HG02943 (cell line): ENCODE data around the gene PLA2G4B.

ENCODE experiments used
- ATAC-seq: cut with Tn5 transposase; IDR thresholded peaks from one replicate; pipeline ENCODE4 v1.9.1; 2021; ENCODE audit warnings: mild to moderate bottlenecking, low read depth, moderate library complexity; ENCODE audit not compliant: unreplicated experiment

The PLA2G4B gene

DNA sequence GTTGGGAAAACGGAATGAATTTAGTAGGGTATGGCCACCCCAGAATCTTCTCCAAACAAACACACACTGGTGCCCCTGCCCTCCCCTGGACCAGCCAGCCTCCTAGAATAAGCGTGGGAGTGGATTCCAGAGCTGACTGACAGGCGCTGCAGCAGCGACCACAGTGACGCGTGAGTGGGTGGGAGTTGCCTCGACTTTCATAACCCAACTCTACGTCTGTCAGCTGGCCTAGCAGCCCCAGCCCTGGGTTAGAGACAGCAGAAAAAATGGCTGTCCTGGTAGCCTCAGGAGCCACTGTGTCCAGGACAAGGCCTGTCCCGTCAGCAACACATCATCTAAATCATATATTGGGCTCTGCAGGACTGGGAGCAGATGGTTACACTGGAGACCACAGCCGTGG lies 10.0 kb downstream of the PLA2G4B start:
- no peak for ATAC-seq

DNA sequence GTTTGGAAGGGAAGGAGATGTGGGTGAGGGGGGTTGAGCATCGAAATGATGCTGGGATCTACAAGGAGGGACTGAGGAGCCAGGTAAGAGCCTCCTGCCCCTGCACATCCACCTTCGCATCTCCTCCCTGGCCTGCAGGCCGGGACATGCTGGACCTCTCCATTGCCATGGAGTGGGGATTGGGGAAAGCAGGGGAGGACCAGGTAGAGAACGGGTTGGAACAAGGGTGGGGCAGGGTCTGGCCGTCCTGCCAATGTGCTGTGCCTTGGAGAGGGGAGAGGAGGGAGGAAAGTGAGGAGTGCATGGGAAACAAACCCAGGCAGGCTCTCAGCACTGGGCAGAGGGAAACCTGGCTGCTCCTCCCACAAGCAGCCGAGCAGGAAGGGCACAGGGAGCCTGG lies 10.6 kb downstream of the PLA2G4B start:
- ATAC-seq, result no peak

DNA sequence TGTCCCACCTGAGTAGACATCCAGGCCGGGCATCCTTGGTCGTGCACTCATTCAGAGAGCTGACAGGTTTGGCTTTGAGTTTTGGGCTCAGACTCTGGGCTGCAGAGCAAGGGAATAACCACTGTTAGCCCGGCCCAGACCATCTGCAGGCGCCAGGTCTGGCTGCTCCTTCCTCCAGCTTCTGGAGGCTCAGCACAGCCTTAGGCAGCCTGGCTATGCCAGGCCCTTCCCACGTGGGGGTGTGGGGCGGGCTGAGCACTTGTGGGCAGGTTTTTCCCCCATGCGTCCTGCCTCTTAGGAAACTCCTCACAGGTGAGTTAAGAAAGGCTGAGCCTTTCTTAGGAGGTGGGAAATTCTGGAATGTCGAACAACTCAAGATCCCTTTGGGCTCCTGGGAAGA lies 11.2 kb downstream of the PLA2G4B start:
- no peak for ATAC-seq

DNA sequence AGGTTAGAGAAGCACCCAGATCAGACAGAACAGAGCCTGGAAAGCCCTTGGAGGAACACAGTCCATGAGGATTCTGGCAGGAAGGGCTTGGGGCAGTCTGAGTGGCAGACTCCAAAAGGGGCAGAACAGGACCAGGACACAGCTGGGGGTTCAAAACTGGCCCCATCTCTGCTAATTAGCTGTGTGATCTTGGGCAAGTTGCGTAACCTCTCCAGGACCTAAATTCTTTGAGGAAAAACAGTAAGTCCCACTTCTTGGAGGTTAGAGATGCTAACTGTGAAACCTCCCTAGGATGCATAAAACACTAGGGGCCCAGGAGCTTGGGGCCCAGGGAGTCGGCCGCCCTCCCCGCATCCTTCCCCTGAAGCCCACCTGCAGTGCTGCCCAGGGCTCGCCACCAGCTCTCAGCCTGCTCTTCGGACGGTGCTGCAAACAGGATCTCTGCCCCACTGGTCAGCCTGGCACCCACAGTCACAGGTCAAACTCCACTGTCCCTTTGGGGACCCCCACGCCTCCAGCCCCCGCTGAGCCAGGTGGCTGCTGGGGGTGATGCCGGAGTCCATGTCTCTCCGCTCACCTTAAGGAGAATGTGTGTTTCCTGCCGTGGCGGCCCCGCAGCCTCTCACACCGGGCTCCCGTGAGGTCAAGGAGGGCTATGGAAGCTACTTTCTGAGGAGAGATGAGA lies 12.0 kb downstream of the PLA2G4B start:
- ATAC-seq, result no peak

DNA sequence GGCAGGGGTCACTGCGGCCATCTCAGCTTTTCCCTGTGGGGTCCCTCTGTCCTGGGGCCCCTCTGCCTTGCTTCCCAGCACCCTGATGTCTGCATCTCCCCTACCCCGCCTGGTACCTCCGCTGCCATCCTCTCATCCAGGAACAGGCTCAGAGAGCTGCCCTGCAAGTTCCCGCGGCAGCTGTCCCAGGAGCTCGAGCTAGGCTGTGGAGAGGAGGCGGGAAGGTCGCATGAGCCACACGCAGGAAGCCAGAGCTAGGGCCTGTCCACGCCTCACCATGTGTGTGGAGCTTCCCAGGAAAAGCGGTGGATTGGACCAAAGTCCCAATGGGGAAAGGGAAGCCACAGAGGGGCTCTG lies 12.5 kb downstream of the PLA2G4B start:
- ATAC-seq, result no peak

DNA sequence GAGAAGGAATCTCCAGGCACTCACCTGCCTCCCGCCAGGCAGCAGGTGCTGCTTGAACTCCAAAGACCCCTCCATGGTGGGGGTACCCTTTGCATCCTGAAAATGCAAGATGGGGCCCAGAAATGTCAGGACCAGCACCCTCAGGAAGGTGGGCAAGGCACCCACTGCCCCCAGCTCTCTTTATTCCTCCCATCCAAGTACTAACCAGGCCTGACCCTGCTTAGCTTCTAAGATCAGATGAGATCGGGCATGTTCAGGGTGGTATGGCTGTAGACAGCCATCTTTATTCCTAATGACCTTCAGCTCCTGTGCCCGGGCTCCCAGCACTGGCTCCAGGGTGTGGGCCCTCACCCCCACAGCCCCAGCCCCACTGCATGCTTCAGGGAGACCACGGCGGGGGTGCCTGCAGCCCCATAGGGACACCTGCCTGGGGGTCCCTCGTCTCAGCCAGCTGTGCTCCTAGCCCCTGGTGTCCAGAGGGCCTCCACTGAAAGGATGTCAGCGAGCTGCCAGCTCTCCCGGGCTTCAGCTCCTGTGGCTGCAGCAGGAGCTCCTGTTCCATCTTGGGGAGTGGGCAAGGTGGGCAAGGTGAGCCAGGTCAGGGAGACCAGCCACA lies 13.2 kb downstream of the PLA2G4B start:
- no peak for ATAC-seq

DNA sequence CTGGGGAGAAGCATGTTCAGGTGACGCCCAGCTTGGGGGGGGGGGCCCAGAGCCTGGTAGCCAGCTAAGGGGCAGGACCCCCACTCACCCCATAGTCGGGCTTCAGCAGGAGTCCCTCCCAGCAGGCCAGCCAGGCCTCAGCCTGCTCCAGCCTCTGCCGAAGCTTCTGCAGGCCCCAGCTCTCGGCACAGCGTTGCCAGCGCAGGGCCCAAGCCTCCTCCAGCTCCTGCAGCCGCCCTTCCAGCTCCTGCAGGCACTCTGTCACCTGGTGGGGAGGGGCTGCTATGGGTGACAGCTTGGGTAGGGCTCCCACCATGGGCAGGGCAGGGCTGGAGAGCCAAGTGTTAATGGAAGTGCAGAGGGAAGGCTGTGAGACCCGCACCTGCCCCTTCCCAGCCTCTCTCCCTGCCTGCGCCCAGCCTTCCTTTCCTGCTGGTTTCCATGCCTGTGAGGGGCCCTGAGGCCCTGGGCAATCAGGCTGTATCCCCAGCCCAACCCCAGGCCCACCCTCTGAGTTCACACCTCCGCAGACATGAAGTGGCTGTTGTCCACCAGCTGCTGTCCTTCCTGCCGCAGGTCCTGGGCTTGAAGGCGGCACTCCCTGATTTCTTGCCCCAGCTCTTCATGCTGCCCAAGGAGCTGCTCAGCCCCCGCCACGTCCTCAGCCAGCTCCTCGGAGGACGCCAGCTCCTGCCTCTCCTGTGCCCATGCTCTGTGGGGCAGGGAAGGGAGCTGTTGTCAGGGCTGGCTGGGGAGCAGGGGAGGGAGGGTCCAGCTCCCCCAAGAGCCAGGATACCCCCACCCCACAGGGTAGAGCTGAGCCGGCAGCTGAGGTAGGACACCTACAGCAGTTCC lies 14.3 kb downstream of the PLA2G4B start:
- no peak for ATAC-seq

DNA sequence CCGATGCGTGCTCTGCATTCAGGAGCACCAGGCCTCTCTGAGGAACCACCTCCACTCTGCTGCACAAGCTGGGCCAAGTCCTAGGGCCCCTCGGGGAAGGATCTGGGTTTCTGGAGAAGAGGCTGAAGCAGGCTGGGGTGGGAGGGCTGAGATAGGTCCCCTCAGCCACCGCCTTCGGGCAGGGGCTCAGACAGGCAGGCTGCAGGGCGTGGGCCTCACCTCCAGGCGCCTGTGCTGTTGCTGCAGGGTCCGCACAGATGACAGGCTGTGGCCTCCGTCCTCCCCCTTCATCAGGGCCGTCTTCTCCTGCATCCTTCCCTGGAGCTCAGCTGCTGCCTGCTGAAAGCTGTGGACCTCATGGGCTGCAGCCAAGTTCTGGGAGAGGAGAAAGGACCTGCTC lies 15.2 kb downstream of the PLA2G4B start:
- ATAC-seq, result no peak

DNA sequence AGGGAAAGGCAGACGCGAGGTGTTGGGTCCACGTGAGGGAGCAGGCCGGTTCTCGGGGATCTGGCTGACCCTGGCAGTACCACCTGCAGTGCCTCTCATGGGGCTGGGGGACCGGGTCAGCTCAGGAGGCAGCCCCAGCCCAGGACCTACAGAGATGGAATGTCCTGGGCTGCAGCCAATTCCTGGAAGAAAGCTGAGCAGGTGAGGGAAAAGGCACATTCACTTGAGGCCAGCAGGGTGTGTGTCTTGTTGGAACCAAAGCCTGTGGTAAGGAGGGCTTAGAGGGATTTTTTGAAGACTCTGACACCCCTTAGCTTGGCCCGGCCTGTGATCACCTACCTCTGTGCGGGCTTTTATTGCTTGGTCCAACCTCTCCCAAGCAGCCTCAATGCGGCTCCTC lies 15.8 kb downstream of the PLA2G4B start:
- ATAC-seq, result no peak

DNA sequence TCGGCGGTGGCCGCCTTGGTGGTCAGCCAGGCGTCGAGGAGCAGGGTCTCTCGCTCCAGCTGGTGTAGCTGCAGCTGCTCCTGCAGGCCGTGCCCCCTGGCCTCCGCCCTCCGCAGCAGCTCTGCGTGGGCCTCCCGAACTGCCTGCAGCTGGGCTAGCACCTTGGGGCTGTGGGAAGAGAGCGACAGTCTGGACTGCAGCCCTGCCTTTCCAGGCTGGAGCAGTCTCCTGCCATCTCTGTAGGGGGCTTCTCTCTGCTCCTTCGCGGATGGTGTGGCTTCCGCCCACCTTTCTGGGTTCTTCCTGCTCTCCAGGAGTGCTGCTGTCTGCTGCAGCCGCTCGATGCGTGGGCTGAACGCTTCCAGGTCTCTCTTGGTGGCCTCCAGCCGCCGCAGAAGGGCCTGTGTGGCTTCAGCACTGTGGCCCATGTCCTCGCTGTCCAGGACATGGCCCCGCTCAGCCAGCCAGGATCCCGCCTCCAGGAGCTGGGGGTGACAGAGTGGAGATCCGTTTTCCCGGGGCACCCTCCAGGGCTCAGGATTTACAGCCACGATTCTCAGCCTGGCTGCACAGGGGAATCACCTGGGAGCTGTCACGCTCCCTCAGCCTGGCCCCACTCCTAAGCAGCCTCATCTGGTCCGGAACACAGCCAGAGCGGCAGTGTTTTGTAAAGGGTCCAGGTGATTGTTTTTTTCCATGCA lies 16.8 kb downstream of the PLA2G4B start:
- ATAC-seq, result no peak

DNA sequence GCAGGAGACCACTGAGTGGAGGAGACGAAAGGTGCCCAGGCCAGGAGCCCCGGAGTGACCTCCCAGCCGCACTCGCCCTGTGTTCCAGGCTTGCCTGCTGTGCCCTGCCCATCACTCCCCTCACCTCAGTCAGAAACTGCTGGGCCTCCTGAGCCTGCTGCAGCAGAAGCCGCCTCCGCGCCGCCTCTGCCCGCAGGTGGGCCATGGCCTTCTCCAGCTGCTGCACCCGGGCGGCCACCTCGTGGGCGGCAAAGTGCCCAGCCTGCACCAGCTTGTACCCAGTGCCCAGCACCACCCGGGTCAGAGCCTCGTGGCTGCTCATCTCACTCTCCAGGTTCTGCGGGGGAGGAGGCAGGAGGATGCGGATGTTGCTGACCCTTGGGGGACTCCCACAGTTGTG lies 17.6 kb downstream of the PLA2G4B start:
- ATAC-seq, result no peak

DNA sequence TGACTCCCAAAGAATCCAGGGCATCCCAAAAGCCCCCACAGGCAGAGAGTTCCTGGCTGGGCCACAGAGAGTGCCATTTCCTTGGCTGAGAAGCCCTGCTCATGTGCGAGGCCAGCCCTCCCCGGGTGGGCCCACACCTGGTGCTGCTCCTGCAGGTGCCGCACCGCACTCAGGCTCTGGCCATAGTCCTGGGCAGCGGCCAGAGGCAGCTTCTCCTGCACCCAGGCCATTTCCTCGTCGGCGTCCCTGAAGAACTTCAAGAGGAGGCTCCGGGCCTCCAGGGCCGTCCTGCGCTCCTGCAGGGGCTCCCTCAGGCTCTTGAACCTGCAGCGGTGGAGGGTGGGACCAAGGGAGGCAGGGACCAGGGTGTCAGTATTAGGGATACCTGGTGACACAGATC lies 18.1 kb downstream of the PLA2G4B start:
- no peak for ATAC-seq

DNA sequence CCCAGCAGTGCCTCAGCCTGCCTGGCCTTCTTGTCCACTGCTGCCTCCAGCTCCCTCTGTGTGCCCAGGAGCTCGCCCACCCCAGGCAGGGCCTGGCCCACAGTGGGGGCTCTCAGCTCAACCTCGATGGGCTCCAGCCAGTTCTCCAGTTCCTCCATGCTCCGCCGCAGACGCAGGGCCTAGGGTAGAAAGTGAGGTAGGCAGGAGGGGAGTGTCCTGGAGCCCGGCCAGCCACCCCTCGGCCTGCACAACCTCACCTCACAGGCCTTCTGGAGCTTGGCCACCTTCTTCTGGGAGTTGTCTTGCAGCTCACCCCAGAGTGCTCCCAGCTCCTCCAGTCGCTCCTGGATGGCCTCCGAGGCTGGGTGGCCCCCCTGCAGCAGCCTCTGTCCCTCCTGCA lies 18.7 kb downstream of the PLA2G4B start:
- no peak for ATAC-seq

DNA sequence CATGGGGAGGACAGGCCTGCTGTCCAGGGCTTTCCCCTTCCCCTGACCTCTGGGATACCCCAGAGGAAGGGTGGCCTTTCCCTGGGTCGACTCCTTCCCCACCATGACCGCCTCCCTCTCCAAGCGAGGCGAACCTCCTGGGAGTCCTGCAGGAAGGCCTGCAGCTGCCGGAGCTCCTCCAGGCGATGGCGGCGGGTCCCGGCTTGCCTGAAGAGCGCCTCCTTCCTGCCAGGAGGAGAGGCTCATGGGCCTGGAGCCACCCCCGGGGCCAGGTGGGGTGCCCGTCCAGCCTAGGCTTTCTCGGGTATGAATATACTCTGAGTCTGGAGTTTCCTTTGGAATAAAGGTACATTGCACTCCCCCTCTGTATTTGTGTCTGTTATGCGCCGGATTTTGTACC lies 20.1 kb downstream of the PLA2G4B start:
- ATAC-seq, result no peak

DNA sequence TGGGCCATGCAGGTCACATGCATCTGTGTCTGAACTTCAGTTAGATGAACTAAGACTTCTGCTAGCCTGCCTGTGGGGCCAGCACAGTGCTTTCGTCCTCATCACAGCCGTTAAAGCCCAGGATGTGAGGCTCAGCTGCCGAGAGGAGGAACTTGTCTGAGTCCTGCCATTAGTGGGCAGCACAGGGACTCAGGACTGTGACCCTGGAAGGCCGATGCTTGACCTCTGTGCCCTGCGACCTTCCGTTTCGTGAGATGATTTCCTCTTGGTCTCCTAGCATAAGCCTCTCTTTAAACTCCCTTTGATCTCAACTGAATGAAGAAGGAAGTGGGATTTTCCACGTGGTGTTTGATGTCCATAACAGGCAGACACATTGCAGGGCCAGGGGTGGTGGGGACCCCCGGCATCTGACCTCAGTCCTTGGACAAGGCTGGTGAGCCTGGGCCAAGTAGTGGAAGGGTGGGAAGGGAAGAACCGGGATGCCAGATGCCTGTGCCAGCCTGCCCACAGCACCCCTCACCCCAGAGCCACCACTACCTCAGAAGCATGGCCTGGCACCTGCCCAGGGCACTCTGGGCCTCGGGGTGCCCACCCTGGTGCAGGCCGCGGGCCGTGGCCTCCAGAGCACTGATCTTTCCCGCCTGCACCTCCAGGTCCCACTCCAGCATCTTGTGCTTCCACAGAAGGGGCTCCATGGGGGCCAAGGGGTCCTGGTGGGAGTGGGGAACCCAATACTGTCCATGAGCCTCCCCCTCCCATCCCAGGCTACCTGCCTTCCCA lies 21.6 kb downstream of the PLA2G4B start:
- ATAC-seq, result no peak

DNA sequence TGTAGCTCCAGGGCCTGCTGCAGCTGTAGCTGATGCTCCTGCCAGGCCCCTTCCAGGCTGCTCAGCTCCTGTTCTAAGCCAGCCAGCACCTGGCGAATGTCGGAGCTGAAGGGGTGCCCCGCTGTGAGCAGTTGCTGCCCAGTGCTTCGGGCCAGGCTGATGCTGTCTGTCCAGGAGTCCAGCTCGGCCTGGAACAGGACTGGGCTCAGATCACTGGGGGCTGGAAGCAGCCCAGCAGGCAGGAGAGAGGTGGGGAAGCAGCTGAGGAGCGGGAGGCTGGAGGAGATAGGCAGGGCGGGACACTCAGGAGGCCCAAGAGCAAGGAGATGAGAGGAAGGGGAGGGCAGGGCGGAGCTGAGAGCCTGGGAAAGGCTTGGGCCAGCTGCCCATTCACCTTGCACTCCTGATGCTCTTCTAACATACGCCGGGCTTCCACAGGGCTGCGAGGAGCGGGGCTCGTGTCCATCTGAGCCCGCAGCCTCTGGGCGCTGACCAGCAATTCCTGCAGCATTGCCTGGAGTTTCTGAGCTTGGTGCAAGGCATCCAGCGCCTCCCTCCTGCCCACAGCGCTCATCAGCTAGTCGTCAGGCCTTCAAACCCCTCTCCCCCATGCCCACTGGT lies 23.2 kb downstream of the PLA2G4B start:
- no peak for ATAC-seq

DNA sequence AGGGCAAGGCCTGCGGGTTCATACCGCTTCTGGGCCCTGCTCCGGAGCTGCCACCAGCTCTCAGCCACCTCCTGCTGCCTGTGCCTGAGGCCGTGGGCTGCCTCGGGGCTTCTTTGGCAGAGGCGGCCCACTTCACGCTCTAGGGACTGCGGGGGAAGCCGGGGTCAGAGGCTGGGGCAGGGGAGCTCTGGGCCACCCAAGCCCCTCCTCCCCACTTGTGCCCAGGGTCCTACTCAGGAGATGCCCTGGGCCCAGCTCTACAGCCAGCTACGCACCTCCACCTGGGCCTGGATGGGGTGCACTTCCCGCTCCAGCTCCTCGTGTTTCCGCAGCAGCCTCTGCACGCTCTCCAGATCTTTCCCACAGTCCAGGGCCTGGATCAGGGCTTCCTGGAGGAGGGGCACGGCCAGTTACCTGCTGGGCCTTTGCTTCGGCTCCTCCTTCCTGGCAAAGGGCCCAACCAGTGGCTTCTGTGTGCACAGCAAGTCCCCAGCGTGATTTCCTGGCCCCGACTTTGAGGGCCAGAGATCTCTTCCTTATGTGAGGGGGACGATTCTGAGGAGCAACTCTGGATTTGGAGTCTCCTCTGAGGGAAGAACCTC lies 24.0 kb downstream of the PLA2G4B start:
- ATAC-seq, result no peak

DNA sequence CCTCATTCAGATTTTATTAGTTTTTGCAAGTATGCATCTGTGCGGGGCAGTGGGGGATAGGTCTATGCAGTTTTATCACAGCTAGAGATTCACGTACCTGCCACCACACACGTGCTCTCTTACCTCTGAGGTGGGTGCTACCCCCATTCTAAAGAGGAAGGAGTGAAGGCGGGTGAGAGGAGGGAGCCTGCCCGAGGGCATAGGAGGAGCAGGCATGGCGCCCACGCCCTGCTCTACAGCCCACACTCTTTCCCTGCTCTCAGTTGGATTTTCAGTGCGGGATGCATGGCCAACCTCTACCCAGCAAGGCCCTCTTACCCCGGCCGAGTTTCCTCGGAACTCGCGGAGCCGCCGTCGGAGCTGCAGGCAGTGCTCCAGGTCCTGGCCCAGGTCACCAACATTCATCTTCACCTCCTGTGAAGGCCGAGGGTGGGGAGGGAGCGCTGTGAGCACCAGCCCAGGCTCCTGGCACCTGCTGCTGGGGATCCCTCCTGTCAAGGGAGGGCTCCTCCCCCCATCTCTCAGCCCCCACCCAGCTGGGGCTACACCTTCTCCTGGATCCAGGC lies 26.9 kb downstream of the PLA2G4B start:
- no peak for ATAC-seq

DNA sequence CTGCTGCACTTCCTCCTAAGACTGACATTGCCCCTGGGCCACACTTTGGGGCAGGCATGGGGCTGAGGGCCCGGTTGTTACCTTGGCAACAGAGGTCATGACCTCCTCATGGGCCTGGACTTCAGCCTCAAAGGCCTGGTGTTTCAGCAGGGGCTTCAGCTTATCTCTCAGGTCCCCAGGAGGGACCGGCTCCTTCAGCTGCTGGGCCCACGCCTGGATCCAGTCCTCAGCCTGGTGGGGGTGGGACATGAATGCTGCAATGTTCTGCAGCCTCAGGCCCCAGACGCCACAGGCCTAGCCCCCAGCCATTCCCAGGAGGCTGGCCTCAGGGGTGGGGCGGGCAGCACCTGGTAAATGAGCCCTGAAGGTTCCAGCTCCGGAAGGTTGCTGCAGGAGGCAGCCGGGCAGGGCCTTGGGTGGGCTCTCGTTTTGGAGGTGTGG lies 27.6 kb downstream of the PLA2G4B start:
- ATAC-seq, result no peak
